ENCODE results near the gene RAB28.
"Not testable (repeated sequence)": the region's sequence is repeated elsewhere in the genome, so short reads cannot be mapped to it uniquely, and the experiment has no call there.

RAB28 gene

DNA sequence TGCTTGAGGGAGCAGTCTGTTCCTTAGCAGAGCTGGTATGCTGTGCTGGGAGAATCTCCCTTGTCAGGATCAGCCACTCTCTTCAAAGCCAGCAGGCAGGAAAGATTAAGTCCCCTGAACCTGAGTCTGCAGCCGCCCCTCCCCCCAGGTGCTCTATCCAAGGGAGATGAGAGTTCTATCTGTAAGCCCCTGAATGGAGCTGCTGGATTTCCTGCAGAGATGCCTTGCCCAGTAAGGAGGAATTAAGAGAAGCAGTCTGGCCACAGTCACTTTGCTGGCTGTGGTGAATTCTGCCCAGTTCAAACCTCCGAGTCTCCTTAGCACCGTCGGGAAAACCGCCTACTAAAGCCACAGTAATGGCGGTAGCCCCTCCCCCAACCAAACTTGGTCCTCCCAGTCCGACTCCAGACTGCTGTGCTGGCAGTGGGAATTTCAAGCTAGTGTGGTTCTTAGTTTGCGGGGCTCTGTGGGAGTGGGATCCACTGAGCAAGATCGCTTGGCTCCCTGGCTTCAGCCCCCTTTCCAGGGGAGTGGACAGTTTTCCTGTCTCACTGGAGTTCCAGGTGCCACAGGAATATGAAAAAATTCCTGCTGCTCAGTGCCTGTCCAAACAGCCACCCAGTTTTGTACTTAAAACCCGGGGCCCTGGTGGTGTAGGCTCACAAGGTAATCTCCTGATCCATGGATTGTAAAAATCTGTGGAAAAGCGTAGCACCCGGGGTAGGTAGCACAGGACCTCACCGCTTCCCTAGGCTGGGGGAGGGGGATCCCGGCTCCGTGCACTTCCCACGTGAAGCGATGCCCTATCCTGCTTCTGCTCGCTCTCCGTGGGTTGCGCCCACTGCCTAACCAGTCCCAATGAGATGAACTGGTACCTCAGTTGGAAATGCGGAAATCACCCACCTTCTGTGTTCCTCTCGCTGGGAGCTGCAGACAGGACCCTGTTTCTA lies 38.0 kb downstream of the RAB28 start:
- DNase-seq, result no peak

GRCh38 chr4:13441506-13441905 lies 42.6 kb downstream of the RAB28 start:
- peak; percentile 5 for DNase-seq

- no peak for DNase-seq
Observed at GRCh38 chr4:13436962-13437361, 47.2 kb downstream of the RAB28 start.

GRCh38 chr4:13432453-13432852 lies 51.7 kb downstream of the RAB28 start:
- DNase-seq, result no peak

DNA sequence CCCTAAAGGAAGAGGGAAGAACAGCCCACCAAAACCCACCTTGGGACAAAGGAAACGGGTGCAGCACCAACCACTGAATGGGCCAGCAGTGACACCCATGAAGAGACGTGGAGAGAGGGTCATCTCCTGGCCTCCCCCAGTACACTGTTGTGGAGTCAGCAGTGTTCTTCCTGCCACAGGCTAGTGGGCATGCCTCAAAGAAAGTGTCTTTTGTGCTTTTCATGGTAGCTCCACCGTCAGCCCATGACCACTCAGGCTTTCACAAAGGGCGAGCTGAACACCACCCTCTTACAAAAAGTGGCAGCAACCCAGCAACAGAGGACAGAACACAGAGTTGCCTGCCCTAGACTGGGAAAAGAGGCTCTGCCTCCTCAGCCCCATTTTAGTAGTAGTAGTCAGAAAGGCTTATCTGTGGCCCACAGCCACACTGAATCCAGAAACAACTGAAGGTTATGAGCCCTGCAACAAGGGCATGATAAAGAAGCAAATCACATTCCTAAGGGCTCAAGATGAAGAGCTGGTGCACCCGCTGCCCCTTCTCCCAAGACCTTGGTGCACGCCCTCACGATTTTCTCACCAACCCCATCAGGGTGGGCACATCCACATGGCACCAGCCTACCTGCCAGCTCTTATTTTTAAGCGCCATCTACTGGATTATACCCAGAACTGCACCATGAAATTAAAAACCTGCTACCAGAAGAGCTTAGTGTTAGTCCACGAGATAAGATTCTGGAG lies 53.1 kb downstream of the RAB28 start:
- no peak for DNase-seq

DNA sequence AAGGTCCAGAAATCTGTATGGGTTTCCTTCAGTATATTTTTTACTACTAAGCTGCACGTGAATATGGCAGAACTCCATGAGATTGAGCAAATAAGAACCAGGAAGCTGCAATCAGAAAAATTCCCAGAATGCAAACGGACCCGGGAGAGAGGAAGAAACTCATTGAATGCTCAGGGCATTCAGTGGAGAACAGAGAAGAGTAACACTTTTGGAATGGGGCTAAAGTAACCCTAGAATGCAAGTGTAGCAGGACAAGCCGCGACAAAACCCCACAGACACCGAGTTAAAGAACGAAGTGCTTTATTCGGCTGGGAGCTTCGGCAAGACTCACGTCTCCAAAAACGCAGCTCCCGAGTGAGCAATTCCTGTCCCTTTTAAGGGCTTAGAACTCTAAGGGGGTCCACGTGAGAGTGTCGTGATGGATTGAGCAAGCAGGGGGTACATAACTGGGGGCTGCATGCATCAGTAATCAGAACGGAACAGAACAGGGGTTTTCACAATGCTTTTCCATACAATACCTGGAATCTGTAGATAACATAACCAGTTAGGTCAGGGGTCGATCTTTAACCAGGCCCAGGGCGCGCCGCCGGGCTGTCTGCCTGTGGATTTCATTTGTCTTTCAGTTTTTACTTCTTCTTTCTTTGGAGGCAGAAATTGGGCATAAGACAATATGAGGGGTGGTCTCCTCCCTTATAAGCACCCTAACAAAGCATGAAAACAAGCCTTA lies 56.4 kb downstream of the RAB28 start:
- DNase-seq, result no peak

GRCh38 chr4:13415068-13415785 lies 68.9 kb downstream of the RAB28 start:
- no peak for DNase-seq

DNA sequence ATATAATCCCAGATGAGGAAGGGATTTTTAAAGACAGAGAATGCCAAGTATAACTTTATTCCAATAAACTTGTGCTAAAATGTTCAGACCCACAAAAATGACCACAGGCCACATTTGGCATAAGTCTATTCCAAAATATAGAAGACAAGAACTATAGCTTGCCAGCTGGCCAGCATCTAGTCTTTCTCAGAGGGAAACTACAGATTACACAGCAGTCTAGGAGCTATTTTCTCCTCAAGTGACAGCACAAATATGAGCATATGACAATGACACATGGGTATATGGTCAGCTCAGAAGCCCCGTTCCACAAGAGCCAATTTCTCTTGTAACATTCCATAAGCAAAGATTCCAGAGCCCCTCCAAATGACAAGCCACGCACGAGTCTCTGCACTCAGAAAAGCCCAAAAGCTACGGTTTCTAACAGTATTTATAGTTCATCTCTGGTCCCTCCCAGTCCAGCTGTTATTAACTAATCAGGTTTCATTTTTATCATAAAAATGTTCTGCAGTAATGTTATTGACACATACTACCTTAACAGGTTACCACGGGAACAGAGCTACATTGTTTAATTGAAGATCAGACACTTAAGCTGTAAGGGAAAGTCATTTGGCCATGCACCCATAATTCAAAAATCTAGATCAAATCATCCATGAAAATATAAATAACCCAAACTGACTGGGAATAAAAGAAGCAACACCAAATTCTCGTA lies 70.3 kb downstream of the RAB28 start:
- no peak for DNase-seq

DNA sequence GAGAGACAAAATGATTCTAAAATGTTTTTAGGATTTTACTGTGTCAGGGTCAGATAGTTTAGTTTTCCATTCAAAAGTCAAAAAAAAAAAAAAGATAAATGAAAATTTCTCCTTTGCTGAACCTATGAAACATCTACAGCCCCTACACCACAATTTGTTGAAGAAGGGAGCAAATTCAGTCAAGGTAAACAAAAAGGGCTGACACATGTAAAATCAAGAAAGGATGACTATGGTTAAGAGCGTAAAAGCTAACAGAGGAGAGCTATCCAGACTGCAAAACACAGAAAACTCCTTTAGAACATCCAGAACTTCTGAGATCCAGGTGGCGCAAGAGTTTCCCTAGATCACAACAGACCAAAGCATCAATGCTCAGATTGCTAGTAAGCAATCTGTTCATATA lies 72.2 kb downstream of the RAB28 start:
- no peak for DNase-seq

DNA sequence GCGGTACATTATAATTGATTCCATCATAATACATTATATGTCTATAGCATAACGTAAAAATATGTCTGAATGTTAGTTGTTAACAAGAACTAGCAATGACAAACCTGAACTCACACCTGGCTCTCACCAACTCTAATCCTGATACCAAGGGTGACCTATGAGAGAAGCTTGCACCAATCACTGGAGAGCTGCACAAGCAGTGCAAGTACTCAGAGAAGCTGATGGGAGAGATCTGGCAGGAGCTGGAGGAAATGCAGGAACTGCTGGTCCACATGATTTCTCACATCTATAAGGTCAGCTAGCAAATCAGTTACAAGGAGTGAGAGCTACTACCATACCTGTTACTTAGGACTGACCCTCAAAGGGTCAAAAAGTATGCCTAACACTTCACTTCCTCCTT lies 74.8 kb downstream of the RAB28 start:
- no peak for DNase-seq

DNA sequence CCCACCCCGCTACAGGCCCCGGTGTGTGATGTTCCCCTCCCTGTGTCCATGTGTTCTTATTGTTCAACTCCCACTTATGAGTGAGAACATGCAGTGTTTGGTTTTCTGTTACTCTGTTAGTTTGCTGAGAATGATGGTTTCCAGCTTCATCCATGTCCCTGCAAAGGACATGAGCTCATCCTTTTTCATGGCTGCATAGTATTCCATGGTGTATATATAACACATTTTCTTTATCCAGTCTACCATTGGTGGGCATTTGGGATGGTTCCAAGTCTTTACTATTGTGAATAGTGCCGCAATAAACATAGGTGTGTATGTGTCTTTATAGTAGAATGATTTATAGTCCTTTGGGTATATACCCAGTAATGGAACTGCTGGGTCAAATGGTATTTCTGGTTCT lies 78.0 kb downstream of the RAB28 start:
- not testable (repeated sequence) for DNase-seq

GRCh38 chr4:13403833-13404232 lies 80.3 kb downstream of the RAB28 start:
- DNase-seq, result no peak

- no peak for DNase-seq
Observed at GRCh38 chr4:13403326-13403725, 80.8 kb downstream of the RAB28 start.

DNA sequence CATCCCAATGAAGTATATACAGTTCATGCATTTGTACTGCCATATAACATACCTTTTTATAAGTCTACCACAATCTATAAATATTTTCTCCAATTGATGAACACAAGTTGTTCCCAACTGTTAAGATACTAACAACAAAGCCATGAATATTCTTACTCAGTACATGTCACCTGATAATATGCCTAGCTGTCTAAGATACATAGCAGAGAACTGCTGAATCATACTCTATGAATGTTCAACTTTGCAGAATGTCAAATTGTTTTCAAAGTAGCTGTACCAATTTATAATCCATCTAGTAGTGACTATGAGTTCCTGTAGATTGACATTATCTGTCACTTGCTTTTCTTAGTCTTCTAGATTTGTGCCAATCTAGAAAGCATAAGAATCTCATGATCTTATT lies 84.9 kb downstream of the RAB28 start:
- DNase-seq, result no peak

- no peak for DNase-seq
Observed at GRCh38 chr4:13396161-13396560, 88.0 kb downstream of the RAB28 start.

DNA sequence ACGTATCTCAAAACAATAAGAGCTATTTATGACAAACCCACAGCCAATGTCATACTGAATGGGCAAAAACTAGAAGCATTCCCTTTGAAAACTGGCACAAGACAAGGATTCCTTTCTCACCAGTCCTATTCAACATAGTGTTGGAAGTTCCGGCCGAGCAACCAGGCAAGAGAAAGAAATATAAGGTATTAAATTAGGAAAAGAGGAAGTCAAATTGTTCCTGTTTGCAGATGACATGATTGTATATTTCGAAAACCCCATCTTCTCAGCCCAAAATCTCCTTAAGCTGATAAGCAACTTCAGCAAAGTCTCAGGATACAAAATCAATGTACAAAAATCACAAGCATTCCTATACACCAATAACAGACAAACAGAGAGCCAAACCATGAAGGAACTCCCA lies 94.2 kb downstream of the RAB28 start:
- DNase-seq, result not testable (repeated sequence)

DNA sequence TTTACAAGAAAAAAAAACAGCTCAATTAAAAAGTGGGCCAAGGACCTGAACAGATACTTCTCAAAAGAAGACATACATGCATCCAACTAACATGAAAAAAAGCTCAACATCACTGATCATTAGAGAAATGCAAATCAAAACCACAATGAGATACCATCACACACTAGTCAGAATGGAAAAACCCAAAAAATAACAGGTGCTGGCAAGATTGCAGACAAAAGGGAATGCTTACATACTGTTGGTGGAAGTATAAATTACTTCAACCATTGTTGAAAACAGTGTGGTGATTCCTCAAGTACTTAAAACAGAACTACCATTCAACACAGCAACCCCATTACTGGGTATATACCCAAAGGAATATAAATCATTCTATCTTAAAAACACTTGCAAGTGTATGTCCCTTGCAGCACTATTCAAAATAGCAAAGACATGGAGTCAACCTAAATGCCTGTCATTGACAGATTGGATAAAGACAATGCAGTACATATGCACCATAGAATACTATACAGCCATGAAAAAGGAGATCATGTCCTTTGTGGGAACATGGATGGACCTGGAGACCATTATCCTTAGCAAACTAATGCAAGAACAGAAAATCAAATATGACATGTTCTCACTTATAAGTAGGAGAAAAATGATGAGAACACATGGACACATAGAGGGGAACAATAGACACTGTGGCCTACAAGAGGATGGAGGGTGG lies 97.6 kb downstream of the RAB28 start:
- DNase-seq, result no peak

- DNase-seq, result no peak
Observed at GRCh38 chr4:13384055-13384454, 100.1 kb downstream of the RAB28 start.

DNA sequence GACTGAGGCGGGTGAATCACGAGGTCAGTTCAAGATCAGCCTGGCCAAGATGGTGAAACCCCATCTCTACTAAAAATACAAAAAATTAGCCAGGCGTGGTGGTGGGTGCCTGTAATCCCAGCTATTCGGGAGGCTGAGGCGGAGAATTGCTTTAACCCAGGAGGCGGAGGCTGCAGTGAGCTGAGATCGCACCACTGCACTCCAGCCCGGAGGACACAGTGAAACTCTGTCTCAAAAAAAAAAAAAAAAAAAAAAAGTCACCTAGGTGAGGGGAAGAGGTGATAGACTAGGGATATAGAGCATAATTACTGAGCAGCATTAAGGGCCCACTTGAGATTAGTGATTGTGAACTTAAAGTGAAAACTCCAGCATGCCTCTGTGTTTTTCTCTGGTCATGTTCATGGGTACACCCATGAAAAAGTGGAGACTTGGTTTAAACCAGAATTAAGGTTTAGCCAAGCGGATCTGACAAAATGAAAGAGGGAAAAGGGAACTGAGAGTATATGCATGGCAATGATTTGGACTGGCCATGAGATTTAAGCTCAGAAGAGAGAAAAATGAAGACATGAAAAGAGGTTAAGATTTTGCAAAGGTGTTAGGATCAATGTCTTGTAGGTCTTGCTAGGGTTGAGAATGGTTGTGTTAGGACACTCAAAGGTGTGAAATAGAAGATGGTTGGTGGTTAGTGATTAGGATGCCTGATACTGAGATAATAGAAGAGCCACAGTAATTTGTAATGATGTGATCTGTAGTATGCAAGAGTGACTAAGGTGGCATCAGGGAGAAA lies 105.0 kb downstream of the RAB28 start:
- DNase-seq, result no peak

DNA sequence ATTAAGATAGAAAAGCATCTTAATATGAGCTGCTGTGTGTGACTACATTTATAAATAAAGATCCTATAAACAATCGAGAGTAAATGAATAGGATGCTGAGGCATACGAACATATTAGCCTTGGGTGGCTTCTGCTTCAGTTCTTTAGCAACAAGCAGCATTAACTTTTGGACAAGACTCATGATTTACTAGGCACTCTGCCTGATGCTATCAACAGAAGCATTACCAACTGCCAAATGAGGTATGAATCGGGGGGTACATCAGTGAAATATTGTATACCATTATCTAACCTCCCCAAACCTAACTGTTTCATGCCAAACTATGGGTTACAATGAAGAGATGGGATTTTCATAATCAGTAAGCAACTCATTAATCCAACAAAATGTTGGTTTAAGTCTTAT lies 113.1 kb downstream of the RAB28 start:
- DNase-seq, result no peak

GRCh38 chr4:13368217-13368616 lies 115.9 kb downstream of the RAB28 start:
- no peak for DNase-seq
